MCF 10A (cell line): ENCODE results near the gene TGDS. TPM values are rescaled to one million over a fixed set of nuclear protein-coding genes. Genes with fewer than 3 reads are reported as not detected.
A peak's percentile ranks its signal among the peaks of the same experiment; 100 is the strongest.
"Not testable (repeated sequence)": the region's sequence is repeated elsewhere in the genome, so short reads cannot be mapped to it uniquely, and the experiment has no call there.

ENCODE experiments used
- Bru-seq: library from RNA; stranded (reverse); fragments of 400-500 nt; gene quantifications from one replicate; lab custom pipeline; 2021; lab: Mats Ljungman, UMichigan
- BruChase-seq, 2 experiments: library from RNA; stranded (reverse); fragments of 400-500 nt; gene quantifications; one replicate each; lab custom pipeline; 2021; lab: Mats Ljungman, UMichigan
- BruUV-seq: library from RNA; stranded (reverse); fragments of 400-500 nt; replicated peaks from 2 replicates; lab custom pipeline; 2021; lab: Mats Ljungman, UMichigan
- CTCF ChIA-PET: fragments of 300-600 bp; sonication (Branson Sonifier 250); formaldehyde crosslinking; extraction: SDS; loops from one replicate; lab custom pipeline; 2021; ENCODE audit warnings: antibody characterized with exemption, inconsistent platforms; lab: Yijun Ruan, JAX
- POLR2A ChIA-PET: fragments of 300-600, 350-650 bp; sonication (Branson Sonifier 250); formaldehyde crosslinking; extraction: SDS; loops from one replicate; lab custom pipeline; 2020; ENCODE audit warnings: antibody characterized with exemption, inconsistent platforms; lab: Yijun Ruan, JAX
- DNase-seq: peaks from one replicate; pipeline ENCODE4 v3.0.0-alpha.2; 2018; ENCODE audit not compliant: unreplicated experiment
- H3K27ac Mint-ChIP-seq: one replicate; pipeline ENCODE4 v1.8.0; 2022; ENCODE audit warnings: mild to moderate bottlenecking, low read depth, mixed read lengths; ENCODE audit not compliant: unreplicated experiment
- H3K27me3 Mint-ChIP-seq: one replicate; pipeline ENCODE4 v1.8.0; 2022; ENCODE audit warnings: mixed read lengths; ENCODE audit not compliant: insufficient read depth, unreplicated experiment
- H3K36me3 Mint-ChIP-seq: one replicate; pipeline ENCODE4 v1.8.0; 2022; ENCODE audit warnings: mild to moderate bottlenecking, moderate library complexity, mixed read lengths; ENCODE audit not compliant: insufficient read depth, unreplicated experiment
- H3K4me1 Mint-ChIP-seq: one replicate; pipeline ENCODE4 v1.8.0; 2022; ENCODE audit warnings: mixed read lengths; ENCODE audit not compliant: insufficient read depth, unreplicated experiment
- H3K4me3 Mint-ChIP-seq: one replicate; pipeline ENCODE4 v1.8.0; 2022; ENCODE audit warnings: mild to moderate bottlenecking, moderate library complexity, mixed read lengths; ENCODE audit not compliant: unreplicated experiment
- H3K9me3 Mint-ChIP-seq: one replicate; pipeline ENCODE4 v1.8.0; 2022; ENCODE audit warnings: mixed read lengths; ENCODE audit not compliant: unreplicated experiment
- intact Hi-C: fragments of 100-400 bp; cut with micrococcal nuclease; formaldehyde crosslinking; loops from 2 replicates; pipeline ENCODE4 v1.14.1; 2022
- long read RNA-seq: library from polyadenylated mRNA; stranded (forward); transcript quantifications from one replicate; pipeline ENCODE4 v2.0.0, GENCODE V29; 2022
- total RNA-seq: library from RNA; stranded (reverse); gene quantifications from 2 replicates; pipeline ENCODE4 v1.2.3, GENCODE V29; 2022
- TF ChIP-seq, protein P1 (sequence below): fragments of 200-600 bp; IDR thresholded peaks from one replicate; pipeline ENCODE4 v1.8.0; 2022; ENCODE audit warnings: antibody characterized with exemption, mild to moderate bottlenecking; ENCODE audit not compliant: unreplicated experiment

TGDS gene, protein sequence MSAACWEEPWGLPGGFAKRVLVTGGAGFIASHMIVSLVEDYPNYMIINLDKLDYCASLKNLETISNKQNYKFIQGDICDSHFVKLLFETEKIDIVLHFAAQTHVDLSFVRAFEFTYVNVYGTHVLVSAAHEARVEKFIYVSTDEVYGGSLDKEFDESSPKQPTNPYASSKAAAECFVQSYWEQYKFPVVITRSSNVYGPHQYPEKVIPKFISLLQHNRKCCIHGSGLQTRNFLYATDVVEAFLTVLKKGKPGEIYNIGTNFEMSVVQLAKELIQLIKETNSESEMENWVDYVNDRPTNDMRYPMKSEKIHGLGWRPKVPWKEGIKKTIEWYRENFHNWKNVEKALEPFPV
- total RNA-seq: 14.1 and 16.8 TPM in 2 replicates
- percentile 90 among the genes with signal in this experiment for Bru-seq, nascent RNA
- percentile 73 among the genes with signal in this experiment for BruChase-seq, experiment 1, labeled RNA remaining after a 6-hour chase
- BruChase-seq, experiment 2, labeled RNA remaining after a 2-hour chase: percentile 90 among the genes with signal in this experiment
- long read RNA-seq, transcript TGDS-201 (12 exons, 1,905 nt): major isoform, 22 of 31 reads
- long read RNA-seq, partial matches to known transcripts: 1 of 31 reads
- long read RNA-seq, other reads (novel, unspliced or antisense): 8 of 31 reads

DNA sequence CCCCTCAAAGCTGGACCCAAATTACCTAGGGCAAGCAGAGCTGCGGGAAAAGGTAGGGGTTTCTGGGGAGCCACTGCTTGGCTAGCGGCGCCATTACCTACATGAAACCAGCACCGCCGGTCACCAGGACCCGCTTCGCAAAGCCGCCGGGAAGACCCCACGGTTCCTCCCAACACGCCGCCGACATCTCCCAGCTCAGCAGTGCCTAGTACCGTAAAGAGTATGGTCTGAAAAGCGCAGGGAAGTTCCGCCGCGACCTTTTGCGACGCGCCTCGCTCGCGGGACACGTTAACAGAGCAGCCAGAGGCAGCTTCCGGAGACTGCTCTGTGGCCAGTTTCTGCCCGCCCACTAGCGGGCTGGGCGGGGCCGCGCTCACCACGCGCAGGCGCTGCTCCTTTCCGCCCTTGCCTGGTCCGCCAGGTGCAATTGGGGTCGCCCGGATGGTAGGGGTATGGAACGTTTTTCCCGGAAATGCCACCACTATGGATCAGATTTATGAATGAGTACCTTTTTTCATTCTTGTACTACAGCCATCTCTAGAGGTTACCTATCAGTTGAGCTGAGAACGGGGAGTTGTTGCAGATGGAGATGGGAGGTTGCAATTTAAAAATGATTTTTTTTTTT lies at the start of gene TGDS:
Gene TGDS (minus strand): TSS at position 203 of the 625 bp plus-strand sequence. CDS start 16 bp downstream, at position 187.
- Mint-ChIP-seq H3K4me3 (peak within 1 kb of the TSS; percentile 89), H3K27me3 (no peaks in the 10 kb centered on the region), H3K9me3 (peaks cover 7% of the 10 kb centered on the region), H3K4me1 (peaks cover 21% of the 10 kb centered on the region), H3K36me3 (peaks cover 16% of the 10 kb centered on the region), H3K27ac (peak within 1 kb of the TSS; percentile 92)
- BruUV-seq: no TSS peak
- peak; percentile 92 for DNase-seq
- intact Hi-C loops: no loop called here
- POLR2A ChIA-PET: interaction anchor here (0.6 to 1.7 kb wide), 18 partner anchors 9 to 1458 kb away, joined by 3 to 15 read pairs (median 4); partner anchors contain the start of gene UGGT2
- CTCF ChIA-PET: interaction anchor here (0.7 to 1.9 kb wide), 7 partner anchors 9 to 669 kb away, joined by 3 to 9 read pairs (median 5); no protein-coding TSS in a partner anchor
- TF ChIP-seq, protein P1, sequence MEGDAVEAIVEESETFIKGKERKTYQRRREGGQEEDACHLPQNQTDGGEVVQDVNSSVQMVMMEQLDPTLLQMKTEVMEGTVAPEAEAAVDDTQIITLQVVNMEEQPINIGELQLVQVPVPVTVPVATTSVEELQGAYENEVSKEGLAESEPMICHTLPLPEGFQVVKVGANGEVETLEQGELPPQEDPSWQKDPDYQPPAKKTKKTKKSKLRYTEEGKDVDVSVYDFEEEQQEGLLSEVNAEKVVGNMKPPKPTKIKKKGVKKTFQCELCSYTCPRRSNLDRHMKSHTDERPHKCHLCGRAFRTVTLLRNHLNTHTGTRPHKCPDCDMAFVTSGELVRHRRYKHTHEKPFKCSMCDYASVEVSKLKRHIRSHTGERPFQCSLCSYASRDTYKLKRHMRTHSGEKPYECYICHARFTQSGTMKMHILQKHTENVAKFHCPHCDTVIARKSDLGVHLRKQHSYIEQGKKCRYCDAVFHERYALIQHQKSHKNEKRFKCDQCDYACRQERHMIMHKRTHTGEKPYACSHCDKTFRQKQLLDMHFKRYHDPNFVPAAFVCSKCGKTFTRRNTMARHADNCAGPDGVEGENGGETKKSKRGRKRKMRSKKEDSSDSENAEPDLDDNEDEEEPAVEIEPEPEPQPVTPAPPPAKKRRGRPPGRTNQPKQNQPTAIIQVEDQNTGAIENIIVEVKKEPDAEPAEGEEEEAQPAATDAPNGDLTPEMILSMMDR: no peak

DNA sequence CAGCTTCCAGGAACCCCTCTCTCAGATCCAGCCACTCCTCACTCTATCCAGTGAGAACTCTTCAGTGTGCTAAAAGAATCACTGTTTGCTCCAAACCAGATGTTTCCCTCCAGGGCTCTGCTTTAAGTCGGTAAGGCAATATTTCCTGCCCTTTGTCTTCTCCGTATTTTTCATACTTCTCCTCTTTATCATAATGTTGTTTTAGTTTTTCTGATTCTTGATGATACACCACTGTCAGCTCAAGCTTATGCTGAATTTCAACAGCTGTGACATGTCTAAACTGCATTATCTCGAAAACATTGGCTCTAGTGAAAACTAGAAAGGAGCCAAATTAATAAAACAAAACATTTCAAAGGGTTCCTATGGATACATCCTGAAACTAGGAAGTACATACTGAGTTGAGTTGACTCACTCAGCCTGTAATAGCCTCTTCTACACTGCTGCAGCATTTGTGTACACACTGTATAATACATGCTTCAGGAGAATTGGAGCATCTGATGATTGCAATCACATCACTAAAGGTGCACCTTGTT lies 45.5 kb upstream of the TGDS start:
- ChIA-PET CTCF (interaction anchor here (0.6 to 1.9 kb wide), 5 partner anchors 21 to 983 kb away, joined by 3 to 12 read pairs (median 4); no protein-coding TSS in a partner anchor), POLR2A (interaction anchor here (0.6 to 1.7 kb wide), 5 partner anchors 18 to 511 kb away, joined by 3 to 5 read pairs (median 3); no protein-coding TSS in a partner anchor)
- peak; percentile 33 for DNase-seq
- TF ChIP-seq, protein P1: no peak
- peak overlapping the region; percentile 94 for H3K27ac Mint-ChIP-seq
- H3K9me3 Mint-ChIP-seq: no peaks in the 10 kb centered on the region
- BruUV-seq: no TSS peak
- H3K4me1 Mint-ChIP-seq: peaks cover 15% of the 10 kb centered on the region
- intact Hi-C loops: no loop called here
- peak overlapping the region; percentile 45 for H3K4me3 Mint-ChIP-seq
- no peaks in the 10 kb centered on the region for H3K27me3 Mint-ChIP-seq
- no peaks in the 10 kb centered on the region for H3K36me3 Mint-ChIP-seq

DNA sequence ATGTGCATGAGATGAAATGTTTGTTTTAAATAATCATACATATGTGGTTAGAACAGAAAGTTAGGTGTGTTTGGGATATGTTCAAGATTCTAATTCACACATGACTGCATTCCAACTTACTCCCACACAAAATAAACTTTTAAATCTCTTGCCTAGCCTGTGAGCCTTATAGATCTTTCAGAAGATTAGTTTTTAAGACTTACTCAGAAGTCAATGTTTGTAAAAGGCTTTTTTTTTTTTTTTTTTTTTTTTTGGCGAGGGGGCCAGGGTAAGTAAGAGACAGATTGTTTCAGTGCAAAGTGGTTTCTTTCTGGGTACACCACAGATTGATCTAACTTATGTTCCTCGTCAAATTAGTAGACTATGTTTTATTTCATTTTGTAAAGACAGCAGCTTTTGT lies 44.8 kb upstream of the TGDS start:
- ChIA-PET POLR2A (interaction anchor here (1.5 to 1.7 kb wide), 2 partner anchors 20 to 40 kb away, joined by 3 to 4 read pairs; no protein-coding TSS in a partner anchor), CTCF (interaction anchor here (0.6 to 1.5 kb wide), 3 partner anchors 34 to 508 kb away, joined by 3 to 5 read pairs (median 4); no protein-coding TSS in a partner anchor)
- Mint-ChIP-seq H3K36me3 (no peaks in the 10 kb centered on the region), H3K27me3 (no peaks in the 10 kb centered on the region), H3K4me1 (peaks cover 15% of the 10 kb centered on the region), H3K9me3 (no peaks in the 10 kb centered on the region), H3K4me3 (no peak overlapping the region), H3K27ac (peak overlapping the region; percentile 94)
- TF ChIP-seq, protein P1: no peak
- no peak for DNase-seq
- intact Hi-C loops: no loop called here
- BruUV-seq: no TSS peak

DNA sequence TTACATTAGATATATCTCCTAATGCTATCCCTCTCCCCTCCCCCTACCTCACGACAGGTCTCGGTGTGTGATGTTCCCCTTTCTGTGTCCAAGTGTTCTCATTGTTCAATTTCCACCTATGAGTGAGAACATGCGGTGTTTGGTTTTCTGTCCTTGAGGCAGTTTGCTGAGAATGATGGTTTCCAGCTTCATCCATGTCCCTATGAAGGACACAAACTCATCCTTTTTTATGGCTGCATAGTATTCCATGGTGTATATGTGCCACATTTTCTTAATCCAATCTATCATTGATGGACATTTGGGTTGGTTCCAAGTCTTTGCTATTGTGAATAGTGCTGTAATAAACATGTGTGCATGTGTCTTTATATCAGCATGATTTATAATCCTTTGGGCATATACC lies 41.7 kb upstream of the TGDS start:
- H3K27me3 Mint-ChIP-seq, BruUV-seq, DNase-seq, H3K27ac Mint-ChIP-seq, H3K9me3 Mint-ChIP-seq, H3K36me3 Mint-ChIP-seq, POLR2A ChIA-PET, intact Hi-C loops, H3K4me3 Mint-ChIP-seq: not testable (repeated sequence)
- peaks cover 15% of the 10 kb centered on the region for H3K4me1 Mint-ChIP-seq
- CTCF ChIA-PET: interaction anchor here (0.6 to 2.0 kb wide), 3 partner anchors 20 to 986 kb away, joined by 3 to 5 read pairs (median 3); no protein-coding TSS in a partner anchor
